A549 treated with AZD9567 at 1 μM for 4 hours (cell line): ENCODE data around the gene PEX7. TPM values are rescaled to one million over a fixed set of nuclear protein-coding genes. Genes with fewer than 3 reads are reported as not detected.

ENCODE experiments used
- total RNA-seq: library from RNA; stranded (reverse); fragments of 200-300 nt; extraction: Qiagen RNA extraction; gene quantifications from 5 replicates; pipeline ENCODE4 v1.2.3, GENCODE V29; 2022; ENCODE audit not compliant: insufficient read depth

Gene PEX7, protein sequence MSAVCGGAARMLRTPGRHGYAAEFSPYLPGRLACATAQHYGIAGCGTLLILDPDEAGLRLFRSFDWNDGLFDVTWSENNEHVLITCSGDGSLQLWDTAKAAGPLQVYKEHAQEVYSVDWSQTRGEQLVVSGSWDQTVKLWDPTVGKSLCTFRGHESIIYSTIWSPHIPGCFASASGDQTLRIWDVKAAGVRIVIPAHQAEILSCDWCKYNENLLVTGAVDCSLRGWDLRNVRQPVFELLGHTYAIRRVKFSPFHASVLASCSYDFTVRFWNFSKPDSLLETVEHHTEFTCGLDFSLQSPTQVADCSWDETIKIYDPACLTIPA
- total RNA-seq = 4.7 to 5.7 TPM (median 4.9 TPM) in 5 replicates

DNA sequence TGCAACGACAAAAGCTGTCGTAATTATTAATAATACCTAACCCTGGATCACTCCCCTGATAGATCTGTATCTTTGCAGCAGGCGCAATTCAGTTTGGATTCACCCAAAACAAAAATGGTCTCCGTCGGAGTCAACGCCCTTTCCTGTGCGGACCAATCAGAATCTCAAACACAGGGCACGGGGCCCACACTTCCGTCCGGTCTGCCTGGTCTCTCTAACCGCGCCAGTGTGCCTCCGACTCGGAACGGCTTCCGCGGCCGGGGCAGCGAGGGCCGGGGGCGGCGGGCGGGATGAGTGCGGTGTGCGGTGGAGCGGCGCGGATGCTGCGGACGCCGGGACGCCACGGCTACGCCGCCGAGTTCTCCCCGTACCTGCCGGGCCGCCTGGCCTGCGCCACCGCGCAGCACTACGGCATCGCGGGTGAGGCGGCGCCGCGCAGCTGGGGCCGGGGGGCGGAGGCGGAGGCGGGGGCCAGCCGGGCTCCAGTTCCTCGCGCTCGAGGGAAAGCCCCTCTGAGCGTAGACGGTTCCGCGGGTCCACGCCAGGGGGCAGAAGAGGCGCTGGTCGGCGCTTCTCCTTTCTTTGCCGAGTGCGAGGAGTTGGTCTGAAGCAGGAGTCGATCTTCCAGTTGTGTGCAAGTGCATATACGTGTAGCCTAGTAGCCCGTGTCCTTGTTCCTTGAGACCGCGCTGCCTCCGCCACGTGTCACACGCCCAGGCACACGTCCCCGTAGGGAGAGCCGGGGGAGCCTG, at the start of gene PEX7:
Gene PEX7, plus strand, starts transcription at position 217 of the 752 bp plus-strand sequence. Its CDS starts 74 bp downstream, at position 291.

DNA sequence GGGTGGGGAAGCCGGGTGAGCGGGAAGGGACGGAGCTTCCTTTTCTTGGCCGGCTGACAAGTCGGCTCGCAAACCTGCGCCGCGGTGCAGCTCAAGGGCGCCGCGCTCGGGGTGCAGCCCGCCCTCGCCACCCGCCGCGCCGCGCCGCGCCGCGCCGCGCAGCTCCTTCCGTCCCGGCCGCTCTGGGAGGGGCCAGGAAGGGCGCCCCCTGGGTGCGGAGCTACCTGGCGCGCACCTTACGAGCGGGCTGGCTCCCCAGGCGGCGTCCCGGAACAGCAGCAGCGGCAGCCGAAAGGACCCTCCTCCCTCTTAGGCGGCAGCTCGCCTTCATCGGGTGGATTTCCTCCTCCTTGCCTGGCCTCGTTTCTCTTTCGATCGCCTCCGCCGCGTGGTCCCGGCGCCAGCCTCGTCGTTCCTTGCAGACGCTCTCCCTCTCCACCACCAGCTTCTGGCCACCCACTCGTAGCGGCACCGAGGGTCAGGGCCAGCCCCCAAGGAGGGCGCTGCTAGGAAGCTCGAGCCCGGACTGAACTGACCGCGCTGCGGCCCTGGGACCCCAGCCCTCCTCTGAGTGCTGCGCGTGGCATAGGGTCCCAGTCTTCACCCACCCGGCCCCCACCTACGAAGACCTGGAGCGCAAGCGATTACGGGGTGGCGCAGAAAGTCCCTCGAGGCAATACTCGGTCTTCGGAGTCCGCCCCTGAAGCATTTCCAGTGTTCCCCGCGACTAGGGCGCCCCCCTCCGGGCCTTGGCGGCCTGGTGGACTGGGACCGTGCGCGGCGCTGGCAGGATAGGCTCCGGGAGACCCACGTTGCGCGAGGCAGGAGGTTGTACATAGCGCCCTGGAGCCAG, 29.8 kb upstream of the PEX7 start, which contains the start of gene MAP3K5:
Gene MAP3K5, minus strand, starts transcription at position 68 of the 853 bp plus-strand sequence. CDS start 320 bp downstream, outside the sequence.

DNA sequence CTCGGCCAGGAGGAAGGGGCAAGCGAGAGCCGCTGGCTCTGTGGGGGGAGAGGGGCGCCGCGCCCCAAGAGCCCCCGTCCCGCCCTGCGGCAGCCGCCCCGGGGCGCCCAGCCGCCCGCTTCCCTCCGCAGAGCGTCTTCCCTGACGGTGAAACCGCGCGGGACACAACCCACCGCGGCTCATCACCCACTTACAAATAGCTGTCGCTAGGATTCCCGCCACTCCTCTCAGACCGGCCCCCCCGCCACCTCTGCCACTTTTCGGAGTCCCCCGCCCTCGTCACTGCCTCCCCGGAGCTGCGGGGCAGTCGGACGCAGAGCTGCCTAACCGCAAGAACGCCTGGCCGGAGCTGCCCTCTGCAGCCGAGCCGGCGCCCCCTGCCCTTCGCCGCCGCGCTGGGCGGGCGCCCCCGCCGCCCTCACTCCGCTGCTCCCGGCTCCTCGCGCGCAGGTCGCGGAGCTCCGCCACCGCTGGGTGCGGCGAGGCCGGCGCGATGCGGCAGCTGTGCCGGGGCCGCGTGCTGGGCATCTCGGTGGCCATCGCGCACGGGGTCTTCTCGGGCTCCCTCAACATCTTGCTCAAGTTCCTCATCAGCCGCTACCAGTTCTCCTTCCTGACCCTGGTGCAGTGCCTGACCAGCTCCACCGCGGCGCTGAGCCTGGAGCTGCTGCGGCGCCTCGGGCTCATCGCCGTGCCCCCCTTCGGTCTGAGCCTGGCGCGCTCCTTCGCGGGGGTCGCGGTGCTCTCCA, 99.7 kb downstream of the PEX7 start, which contains the start of gene SLC35D3:
Gene SLC35D3, plus strand, starts transcription at position 366 of the 749 bp plus-strand sequence. Its CDS starts 128 bp downstream, at position 494.

Other genes with a start within 250 kb of the PEX7 start
- 2.0 to 3.4 TPM (median 2.0 TPM) in 5 replicates for gene MAP3K5, start 30.1 kb upstream of the PEX7 start, total RNA-seq
- gene SLC35D3, start 99.7 kb downstream of the PEX7 start, total RNA-seq = 0.05 to 0.10 TPM (median 0.06 TPM) in 4 of 5 replicates, not detected in the other
- gene IL20RA, start 222.4 kb downstream of the PEX7 start, total RNA-seq = 0.02 TPM in 2 of 5 replicates, not detected in the others